PFSK-1 (cell line): Measurements from ENCODE around the gene KRT9.

Experiments
- FOXP2 ChIP-seq: optimal IDR thresholded peaks from 2 replicates; pipeline ENCODE3; 2011; ENCODE audit warnings: borderline replicate concordance, control low read depth, inconsistent platforms; ENCODE audit not compliant: insufficient read depth; ENCODE audit errors: extremely low read length, extremely low read depth
- POLR2AphosphoS5 ChIP-seq: IDR thresholded peaks from 2 replicates; pipeline ENCODE4 v1.6.1; 2012; ENCODE audit warnings: low read depth, mild to moderate bottlenecking, control low read depth, low read length, moderate library complexity
- TAF1 ChIP-seq: IDR thresholded peaks from 2 replicates; pipeline ENCODE4 v1.6.1; 2012; ENCODE audit warnings: low read length, control low read depth, borderline replicate concordance; ENCODE audit not compliant: insufficient read depth

- TF ChIP-seq POLR2AphosphoS5 (no peak), TAF1 (no peak), FOXP2 (no peak)
Observed at GRCh38 chr17:41617136-41617535, 45.3 kb upstream of the KRT9 start.
